IMR-90 (cell line): ENCODE data around the gene ITPK1. TPM values are rescaled to one million over a fixed set of nuclear protein-coding genes. Genes with fewer than 3 reads are reported as not detected.

ENCODE experiments used
- ATAC-seq: fragments of 200-7000 bp; cut with Tn5 transposase; 2 replicates; pipeline ENCODE4 v1.9.1; 2020; ENCODE audit warnings: low read depth, mild to moderate bottlenecking, moderate library complexity
- BruUV-seq: library from RNA; stranded (reverse); fragments of 400-500 nt; replicated peaks from 2 replicates; lab custom pipeline; 2021; lab: Mats Ljungman, UMichigan
- CTCF ChIA-PET: fragments of 300-600 bp; formaldehyde crosslinking; extraction: SDS; loops from one replicate; lab custom pipeline; 2021; ENCODE audit warnings: antibody characterized with exemption; lab: Yijun Ruan, JAX
- POLR2A ChIA-PET: fragments of 300-600 bp; sonication (Branson Sonifier 250); formaldehyde crosslinking; loops from one replicate; lab custom pipeline; 2022; ENCODE audit warnings: antibody characterized with exemption; ENCODE audit not compliant: unreplicated experiment; lab: Charles Lee
- DNase-seq: peaks from one replicate; pipeline ENCODE4 v3.0.0; 2013
- H2AFZ ChIP-seq: replicated peaks from 2 replicates; pipeline ENCODE3; 2013; ENCODE audit warnings: low read length, mild to moderate bottlenecking; ENCODE audit not compliant: poor library complexity
- H2AK5ac ChIP-seq: 2 replicates; pipeline ENCODE4 v1.6.1; 2013; ENCODE audit warnings: low read depth, low read length, inconsistent platforms
- H2AK9ac ChIP-seq: replicated peaks from 2 replicates; pipeline ENCODE3; 2013; ENCODE audit warnings: mild to moderate bottlenecking, low read depth, low read length, moderate library complexity; ENCODE audit not compliant: poor library complexity
- H2BK120ac ChIP-seq: 2 replicates; pipeline ENCODE4 v1.6.1; 2013; ENCODE audit warnings: low read depth, low read length, inconsistent platforms
- H2BK15ac ChIP-seq: 3 replicates; pipeline ENCODE4 v1.6.1; 2013; ENCODE audit warnings: low read depth, low read length, inconsistent platforms
- H2BK20ac ChIP-seq: 2 replicates; pipeline ENCODE4 v1.6.1; 2013; ENCODE audit warnings: low read depth, mild to moderate bottlenecking, inconsistent platforms, low read length, moderate library complexity
- H2BK5ac ChIP-seq: 2 replicates; pipeline ENCODE4 v1.6.1; 2013; ENCODE audit warnings: mild to moderate bottlenecking, low read depth, low read length, inconsistent platforms; ENCODE audit not compliant: poor library complexity, severe bottlenecking
- H3K14ac ChIP-seq: replicated peaks from 2 replicates; pipeline ENCODE4 v1.6.1; 2013; ENCODE audit warnings: low read depth, low read length, inconsistent platforms
- H3K18ac ChIP-seq: 2 replicates; pipeline ENCODE4 v1.6.1; 2013; ENCODE audit warnings: low read depth, low read length, control low read depth
- H3K23ac ChIP-seq: 2 replicates; pipeline ENCODE4 v1.6.1; 2013; ENCODE audit warnings: low read depth, low read length, inconsistent platforms
- H3K27ac ChIP-seq: 2 replicates; pipeline ENCODE4 v1.5.1; 2013; ENCODE audit warnings: mild to moderate bottlenecking, control low read depth, low read length; ENCODE audit not compliant: insufficient read depth
- H3K27me3 ChIP-seq: 2 replicates; pipeline ENCODE4 v1.6.1; 2013; ENCODE audit warnings: low read length; ENCODE audit not compliant: control insufficient read depth, insufficient read depth
- H3K36me3 ChIP-seq: 2 replicates; pipeline ENCODE4 v1.6.1; 2013; ENCODE audit warnings: low read length, mixed read lengths; ENCODE audit not compliant: control insufficient read depth, insufficient read depth
- H3K4ac ChIP-seq: 2 replicates; pipeline ENCODE4 v1.6.1; 2013; ENCODE audit warnings: low read depth, low read length, inconsistent platforms
- H3K4me1 ChIP-seq: 2 replicates; pipeline ENCODE4 v1.6.1; 2013; ENCODE audit warnings: low read length, mixed read lengths; ENCODE audit not compliant: control insufficient read depth, insufficient read depth
- H3K4me2 ChIP-seq: 2 replicates; pipeline ENCODE4 v1.6.1; 2013; ENCODE audit warnings: low read depth, mild to moderate bottlenecking, control low read depth, low read length, moderate library complexity
- H3K4me3 ChIP-seq: 2 replicates; pipeline ENCODE4 v1.5.1; 2013; ENCODE audit warnings: low read depth, mild to moderate bottlenecking, control low read depth, low read length, moderate library complexity; ENCODE audit not compliant: insufficient read depth
- H3K56ac ChIP-seq: 2 replicates; pipeline ENCODE4 v1.6.1; 2013; ENCODE audit warnings: low read length, inconsistent platforms; ENCODE audit not compliant: insufficient read depth; ENCODE audit errors: extremely low read depth
- H3K79me1 ChIP-seq, 2 experiments: 2 replicates each; pipeline ENCODE4 v1.6.1; 2013; ENCODE audit warnings: low read length in 2 of 2, inconsistent platforms in 1 of 2, low read depth in 1 of 2
- H3K9ac ChIP-seq: 2 replicates; pipeline ENCODE4 v1.6.1; 2013; ENCODE audit warnings: low read depth, low read length, control low read depth
- H3K9me1 ChIP-seq: 2 replicates; pipeline ENCODE4 v1.6.1; 2013; ENCODE audit warnings: low read length, inconsistent platforms; ENCODE audit not compliant: insufficient read depth
- H3K9me3 ChIP-seq: 2 replicates; pipeline ENCODE4 v1.6.1; 2013; ENCODE audit warnings: low read length; ENCODE audit not compliant: control insufficient read depth, insufficient read depth
- H4K20me1 ChIP-seq: 2 replicates; pipeline ENCODE4 v1.6.1; 2013; ENCODE audit warnings: low read length, inconsistent platforms; ENCODE audit not compliant: insufficient read depth
- H4K5ac ChIP-seq: 2 replicates; pipeline ENCODE4 v1.6.1; 2013; ENCODE audit warnings: mild to moderate bottlenecking, low read depth, low read length, control low read depth
- H4K8ac ChIP-seq, 2 experiments: 2 replicates each; pipeline ENCODE4 v1.6.1; 2013; ENCODE audit warnings: low read depth in 2 of 2, low read length in 2 of 2, control low read depth in 1 of 2, inconsistent platforms in 1 of 2
- H4K91ac ChIP-seq: 2 replicates; pipeline ENCODE4 v1.6.1; 2013; ENCODE audit warnings: low read depth, low read length, inconsistent platforms; ENCODE audit not compliant: insufficient read depth
- BHLHE40 ChIP-seq: fragments of 150-350 bp; IDR thresholded peaks from 2 replicates; pipeline ENCODE4 v1.6.1; 2016; ENCODE audit warnings: mild to moderate bottlenecking, low read depth, low read length
- FOS ChIP-seq: fragments of 150-350 bp; IDR thresholded peaks from 2 replicates; pipeline ENCODE4 v1.6.1; 2016; ENCODE audit warnings: low read depth, low read length
- MAFK ChIP-seq: IDR thresholded peaks from 2 replicates; pipeline ENCODE4 v1.6.1; 2012; ENCODE audit warnings: low read depth, low read length, improper control_type of control experiment
- MAZ ChIP-seq: IDR thresholded peaks from 2 replicates; pipeline ENCODE4 v1.6.1; 2012; ENCODE audit warnings: low read depth, mild to moderate bottlenecking, low read length, improper control_type of control experiment, moderate library complexity, borderline replicate concordance
- RFX5 ChIP-seq: IDR thresholded peaks from 2 replicates; pipeline ENCODE4 v1.8.0; 2012; ENCODE audit warnings: low read depth, mild to moderate bottlenecking, low read length, moderate library complexity
- WGBS, 2 experiments: methylation state at CpG; one replicate each; pipeline versions ENCODE4 v1.1.5 to v1.1.7; 2013; ENCODE audit warnings: missing lambda C conversion rate in 2 of 2; ENCODE audit not compliant: insufficient read length in 1 of 2; ENCODE audit errors: extremely low coverage in 2 of 2; 5-methylcytosine and 5-hydroxymethylcytosine counted together
- dilution Hi-C: fragments of 300-500 bp; cut with HindIII; formaldehyde crosslinking; loops from one replicate; pipeline ENCODE4 v1.14.3; 2018; ENCODE audit warnings: low sequenced_read_pairs; ENCODE audit not compliant: unreplicated experiment
- in situ Hi-C: fragments of 300-500 bp; cut with MboI; formaldehyde crosslinking; loops from 3 replicates; pipeline ENCODE4 v1.14.3; 2019; ENCODE audit warnings: low sequenced_read_pairs, inconsistent platforms, mixed read lengths
- intact Hi-C: fragments of 100-400 bp; cut with micrococcal nuclease; formaldehyde crosslinking; loops from 2 replicates; pipeline ENCODE4 v1.10.0; 2022
- polyA plus RNA-seq, 3 experiments: library from polyadenylated mRNA; depleted of rRNA; stranded (reverse); fragments of >200 nt; gene quantifications; 2 replicates each; pipeline ENCODE4 v1.2.3, GENCODE V29; 2012; ENCODE audit warnings: low replicate concordance in 1 of 3
- total RNA-seq: library from RNA; depleted of rRNA; stranded (reverse); fragments of >200 nt; gene quantifications from 2 replicates; pipeline ENCODE4 v1.2.3, GENCODE V29; 2012
- TF ChIP-seq, protein P1 (sequence below): conservative IDR thresholded peaks from 2 replicates; pipeline ENCODE4 v1.5.1; 2012; ENCODE audit warnings: mild to moderate bottlenecking, low read depth, low read length, improper control_type of control experiment

Gene ITPK1
- total and polyA plus RNA-seq, 2 of the 4 experiments (the other 2 are of a cell fraction): 21.7 to 26.9 TPM

GRCh38 chr14:93109572-93110481, 5.9 kb downstream of the ITPK1 start (continued):
- TF ChIP-seq, protein P1, sequence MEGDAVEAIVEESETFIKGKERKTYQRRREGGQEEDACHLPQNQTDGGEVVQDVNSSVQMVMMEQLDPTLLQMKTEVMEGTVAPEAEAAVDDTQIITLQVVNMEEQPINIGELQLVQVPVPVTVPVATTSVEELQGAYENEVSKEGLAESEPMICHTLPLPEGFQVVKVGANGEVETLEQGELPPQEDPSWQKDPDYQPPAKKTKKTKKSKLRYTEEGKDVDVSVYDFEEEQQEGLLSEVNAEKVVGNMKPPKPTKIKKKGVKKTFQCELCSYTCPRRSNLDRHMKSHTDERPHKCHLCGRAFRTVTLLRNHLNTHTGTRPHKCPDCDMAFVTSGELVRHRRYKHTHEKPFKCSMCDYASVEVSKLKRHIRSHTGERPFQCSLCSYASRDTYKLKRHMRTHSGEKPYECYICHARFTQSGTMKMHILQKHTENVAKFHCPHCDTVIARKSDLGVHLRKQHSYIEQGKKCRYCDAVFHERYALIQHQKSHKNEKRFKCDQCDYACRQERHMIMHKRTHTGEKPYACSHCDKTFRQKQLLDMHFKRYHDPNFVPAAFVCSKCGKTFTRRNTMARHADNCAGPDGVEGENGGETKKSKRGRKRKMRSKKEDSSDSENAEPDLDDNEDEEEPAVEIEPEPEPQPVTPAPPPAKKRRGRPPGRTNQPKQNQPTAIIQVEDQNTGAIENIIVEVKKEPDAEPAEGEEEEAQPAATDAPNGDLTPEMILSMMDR: no peak

DNA sequence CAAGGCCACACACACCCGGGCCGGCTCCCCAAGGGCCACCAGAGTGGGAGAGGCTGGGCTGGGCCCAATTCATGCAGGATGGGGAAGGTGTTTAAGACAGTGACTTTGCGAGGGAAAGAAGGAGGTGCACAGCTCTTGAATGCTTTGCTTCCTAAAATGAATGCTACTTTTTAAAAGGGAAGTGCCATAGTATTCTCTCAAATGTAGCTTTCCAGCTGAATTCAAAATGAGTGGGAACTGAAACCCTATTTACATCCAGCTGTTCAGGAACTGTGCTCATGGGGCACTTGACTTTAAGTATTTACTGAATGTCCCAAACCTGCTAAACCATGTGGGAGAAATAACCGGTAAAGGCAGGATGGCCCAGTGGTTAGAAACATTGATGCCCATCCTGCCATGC, 7.6 kb downstream of the ITPK1 start:
- Histone ChIP-seq H2BK5ac (no peak overlapping the region), H2AFZ (no peak overlapping the region), H3K4me3 (no peak overlapping the region), H3K23ac (no peak overlapping the region), H3K4ac (no peak overlapping the region), H2BK120ac (no peak overlapping the region), H4K20me1 (peaks cover 13% of the 10 kb centered on the region; the same call in 1 of the 2 replicates), H3K9me3 (no peaks in the 10 kb centered on the region), H2BK15ac (no peak overlapping the region), H2AK9ac (no peak overlapping the region), H2AK5ac (no peak overlapping the region), H2BK20ac (no peak overlapping the region), H3K56ac (no peak overlapping the region), H3K27ac (no peak overlapping the region), H3K4me2 (no peak overlapping the region), H3K9me1 (peaks cover 1% of the 10 kb centered on the region; the same call in 1 of the 2 replicates), H3K79me1 (peaks cover 2 to 10% of the 10 kb centered on the region in 2 experiments; a peak in 2 of 4 replicates), H4K5ac (no peak overlapping the region), H4K91ac (no peak overlapping the region), H4K8ac (no peak overlapping the region), H3K36me3 (no peaks in the 10 kb centered on the region), H3K14ac (no peak overlapping the region), H3K9ac (no peak overlapping the region), H3K18ac (no peak overlapping the region), H3K4me1 (peaks cover 5% of the 10 kb centered on the region), H3K27me3 (no peaks in the 10 kb centered on the region)
- ATAC-seq: no peak
- ChIA-PET CTCF (interaction anchor here (1.0 kb wide), 1 partner anchor 31 kb away, joined by 3 read pairs; no protein-coding TSS in a partner anchor), POLR2A (no interaction called here)
- BruUV-seq: no TSS peak
- in situ Hi-C loops (no loop called here), intact Hi-C loops (no loop called here), dilution Hi-C loops (no loop called here)
- DNase-seq: no peak
- TF ChIP-seq MAFK: no peak
- TF ChIP-seq BHLHE40: no peak
- TF ChIP-seq MAZ: no peak
- TF ChIP-seq FOS: no peak
- no peak for TF ChIP-seq RFX5
- WGBS, 2 experiments: no CpG with 5 or more reads among the region's 4 CpGs
